Measurements from ENCODE around the gene UBE2QL1. TPM values are rescaled to one million over a fixed set of nuclear protein-coding genes. Genes with fewer than 3 reads are reported as not detected.

The UBE2QL1 gene
- total RNA-seq, 2 donors from 2014 or later, result 2.5 to 8.6 TPM

GRCh38 chr5:6527749-6528455 is 79.2 kb downstream of the UBE2QL1 start:
- 88% methylated on average over 12 of the region's 12 CpGs for WGBS
- no peak for TF ChIP-seq POLR2AphosphoS5 (IDR thresholded peaks at IDR 0.05)
- TF ChIP-seq CTCF (IDR thresholded peaks at IDR 0.05), result no peak
- TF ChIP-seq POLR2A (IDR thresholded peaks at IDR 0.05), result no peak
- H3K36me3 ChIP-seq, result no peaks in the 10 kb centered on the region
- no peaks in the 10 kb centered on the region for H3K9me3 ChIP-seq
- no peaks in the 10 kb centered on the region for H3K27me3 ChIP-seq (replicated peaks; ENCODE audit: insufficient read depth)
- no peak overlapping the region for H3K4me3 ChIP-seq
- DNase-seq (ENCODE audit: low spot score), result no peak
- no peaks in the 10 kb centered on the region for H3K4me1 ChIP-seq (replicated peaks)
- H3K27ac ChIP-seq, result no peak overlapping the region
- intact Hi-C loops (cut with DNase I), result no loop called here

- TF ChIP-seq POLR2A (IDR thresholded peaks at IDR 0.05) (no peak), CTCF (IDR thresholded peaks at IDR 0.05) (no peak)
- H3K4me1 ChIP-seq (replicated peaks), result no peaks in the 10 kb centered on the region
- no peak overlapping the region for H3K4me3 ChIP-seq
- no peaks in the 10 kb centered on the region for H3K36me3 ChIP-seq
- H3K27me3 ChIP-seq (replicated peaks; ENCODE audit: insufficient read depth), result no peaks in the 10 kb centered on the region
- no peaks in the 10 kb centered on the region for H3K9me3 ChIP-seq
- DNase-seq (ENCODE audit: low spot score), result no peak
- WGBS, result 67% methylated on average over 2 of the region's 2 CpGs
- intact Hi-C loops (cut with DNase I), result no loop called here
- no peak overlapping the region for H3K27ac ChIP-seq
Measured at GRCh38 chr5:6535594-6535993, 86.9 kb downstream of the UBE2QL1 start.

- H3K36me3 ChIP-seq, result no peaks in the 10 kb centered on the region
- no peaks in the 10 kb centered on the region for H3K9me3 ChIP-seq
- intact Hi-C loops (cut with DNase I), result no loop called here
- 100% methylated on average over 1 of the region's 1 CpG for WGBS
- H3K4me3 ChIP-seq, result no peak overlapping the region
- no peak overlapping the region for H3K27ac ChIP-seq
- TF ChIP-seq CTCF (IDR thresholded peaks at IDR 0.05) (no peak), POLR2AphosphoS5 (IDR thresholded peaks at IDR 0.05) (no peak), POLR2A (IDR thresholded peaks at IDR 0.05) (no peak)
- H3K4me1 ChIP-seq (replicated peaks), result no peaks in the 10 kb centered on the region
- no peaks in the 10 kb centered on the region for H3K27me3 ChIP-seq (replicated peaks; ENCODE audit: insufficient read depth)
- DNase-seq (ENCODE audit: low spot score), result no peak
Measured at GRCh38 chr5:6539060-6539459, 90.4 kb downstream of the UBE2QL1 start.

GRCh38 chr5:6540111-6540827 is 91.6 kb downstream of the UBE2QL1 start:
- DNase-seq (ENCODE audit: low spot score), result no peak
- WGBS, result 86% methylated on average over 6 of the region's 6 CpGs
- no peaks in the 10 kb centered on the region for H3K36me3 ChIP-seq
- no peaks in the 10 kb centered on the region for H3K27me3 ChIP-seq (replicated peaks; ENCODE audit: insufficient read depth)
- intact Hi-C loops (cut with DNase I), result no loop called here
- H3K9me3 ChIP-seq, result no peaks in the 10 kb centered on the region
- H3K4me1 ChIP-seq (replicated peaks), result no peaks in the 10 kb centered on the region
- TF ChIP-seq CTCF (IDR thresholded peaks at IDR 0.05), result no peak
- TF ChIP-seq POLR2A (IDR thresholded peaks at IDR 0.05), result no peak
- no peak for TF ChIP-seq POLR2AphosphoS5 (IDR thresholded peaks at IDR 0.05)
- no peak overlapping the region for H3K27ac ChIP-seq
- H3K4me3 ChIP-seq, result no peak overlapping the region
